Right lobe of liver (tissue), 6 donors: ENCODE results near the gene CELA3A. TPM values are rescaled to one million over a fixed set of nuclear protein-coding genes. Genes with fewer than 3 reads are reported as not detected.

Experiments used
- ATAC-seq, 4 donors: fragments of 200-7000 bp; cut with Tn5 transposase; one replicate each; pipeline ENCODE4 v1.9.1; 2020; ENCODE audit warnings: mild to moderate bottlenecking in 4 of 4, moderate library complexity in 4 of 4
- DNase-seq, 3 donors: peaks; one replicate each; pipeline ENCODE4 v3.0.0-alpha.2; 2020
- H3K27ac ChIP-seq, 3 donors: fragments of 200-600 bp; one replicate each; pipeline ENCODE4 v1.8.0; 2022
- H3K27me3 ChIP-seq, 2 donors: fragments of 200-600 bp; one replicate each; pipeline ENCODE4 v1.8.0; 2022
- H3K36me3 ChIP-seq, 4 donors: fragments of 200-600 bp; sonication (generic) in 1 of 4; one replicate each; pipeline versions ENCODE4 v1.5.1 to v1.8.0; 2017 to 2022; ENCODE audit warnings: control low read depth in 1 of 4
- H3K4me1 ChIP-seq, 4 donors: fragments of 200-600 bp; sonication (generic) in 1 of 4; one replicate each; pipeline versions ENCODE4 v1.5.1 to v1.8.0; 2017 to 2022; ENCODE audit warnings: control low read depth in 1 of 4
- H3K4me3 ChIP-seq, 3 donors: fragments of 200-600 bp; one replicate each; pipeline ENCODE4 v1.8.0; 2022
- H3K9me3 ChIP-seq, 4 donors: fragments of 200-600 bp; sonication (generic) in 1 of 4; one replicate each; pipeline versions ENCODE4 v1.5.1 to v1.8.0; 2017 to 2022; ENCODE audit warnings: control low read depth in 1 of 4
- CTCF ChIP-seq, 4 donors: fragments of 200-600 bp in 3 of 4; fragments of 450-650 bp in 1 of 4; IDR thresholded peaks; one replicate each; pipeline versions ENCODE4 v1.5.1 to v1.8.0; 2016 to 2022; ENCODE audit warnings: antibody characterized with exemption in 4 of 4, mild to moderate bottlenecking in 2 of 4
- POLR2A ChIP-seq: fragments of 450-650 bp; IDR thresholded peaks from one replicate; pipeline ENCODE4 v1.6.1; 2017; ENCODE audit warnings: antibody characterized with exemption, mild to moderate bottlenecking
- WGBS: methylation state at CpG from one replicate; pipeline ENCODE4 v1.1.6; 2018; ENCODE audit warnings: low coverage, low lambda C conversion rate; ENCODE audit not compliant: insufficient coverage; ENCODE audit errors: missing lambda C conversion rate; 5-methylcytosine and 5-hydroxymethylcytosine counted together
- intact Hi-C, 2 donors: fragments of 100-400 bp; cut with DNase I; formaldehyde crosslinking; loops; one replicate each; pipeline versions ENCODE4 v1.11.2 to v1.14.1; 2022
- small RNA-seq, 2 experiments: library from RNA; depleted of rRNA; stranded (forward); fragments of <200 nt; gene quantifications; one replicate each; pipeline ENCODE3, GENCODE V24; 2016
- total RNA-seq, 6 experiments: library from RNA; depleted of rRNA in 2 of 6; stranded (reverse); fragments of >200 nt in 2 of 6; fragmentation: NEBNext Ultra II Directional in 3 of 6; extraction: Animal tissue kit (Norgen Biotek cat#: 25700) in 3 of 6; gene quantifications; one replicate each; pipeline versions ENCODE4 v1.1.0 to v1.2.4, GENCODE V29; 2016 to 2023
- donor health status: DM: no; HTN: yes; CAD: no.
- donor health status: DM: no; HTN: no; CAD: no.
- donor health status: DM: no; HTN: no; CAD: no.
- donor health status: DM: no; HTN: yes; CAD: no.
- donor health status: DM: no; HTN: yes; CAD: no.

The CELA3A gene
- total RNA-seq, 6 experiments from 2014 or later: 0.22 TPM; not detected in 5

GRCh38 chr1:22057861-22058260 lies 56.4 kb downstream of the CELA3A start:
- H3K4me3 ChIP-seq: no peak overlapping the region
- H3K4me1 ChIP-seq: peaks cover 0 to 46% (median 21%) of the 10 kb centered on the region in 4 donors
- intact Hi-C loops: no loop called here
- no peaks in the 10 kb centered on the region for H3K36me3 ChIP-seq
- no peaks in the 10 kb centered on the region for H3K27me3 ChIP-seq
- WGBS: 82% methylated on average over 3 of the region's 10 CpGs
- H3K27ac ChIP-seq: no peak overlapping the region
- H3K9me3 ChIP-seq: no peaks in the 10 kb centered on the region
- no peak for TF ChIP-seq POLR2A
- TF ChIP-seq CTCF (IDR thresholded peaks at IDR 0.05): no peak
- no peak for ATAC-seq
- no peak for DNase-seq

Small RNAs within 50 kb of the gene (small RNA-seq; reads per million reads assigned to genes)
- gene RN7SL186P: 0 reads per million in 2 experiments
- 0 reads per million in 2 experiments for gene RN7SL386P
- gene RNU6-1022P: 0 reads per million in 2 experiments
- 0 reads per million in 2 experiments for gene RNU6-776P

Other genes with a start within 250 kb of the CELA3A start
- gene USP48, start 218.5 kb upstream of the CELA3A start, total RNA-seq: 10 to 100 TPM; 21.3 to 24.5 (median 22.8) TPM
- gene LDLRAD2, start 189.4 kb upstream of the CELA3A start, total RNA-seq: not detected
- 10 to 100 TPM; 31.3 to 90.9 (median 43.7) TPM for gene HSPG2, start 64.3 kb upstream of the CELA3A start, total RNA-seq
- gene CELA3B, start 24.6 kb upstream of the CELA3A start, total RNA-seq: not detected
- gene CDC42, start 51.1 kb downstream of the CELA3A start, total RNA-seq: 100 to 1,000 TPM in 3 of 6 experiments, 10 to 100 TPM in 3; 74.4 to 128 (median 95.9) TPM
- under 1 TPM in 4 of 6 experiments, not detected in 2; 0.06 to 0.46 (median 0.21) TPM for gene WNT4, start 141.4 kb downstream of the CELA3A start, total RNA-seq